K562 (cell line): Measurements from ENCODE around the gene FAM53A. TPM values are rescaled to one million over a fixed set of nuclear protein-coding genes. Genes with fewer than 3 reads are reported as not detected.

Experiments
- BHLHE40 ChIP-seq: IDR thresholded peaks from 2 replicates; pipeline ENCODE4 v1.6.1; 2011; ENCODE audit warnings: low read length, improper control_type of control experiment
- CBX8 ChIP-seq: fragments of 200-600 bp; sonication (generic); IDR thresholded peaks from 2 replicates; pipeline ENCODE4 v1.6.1; 2012; ENCODE audit warnings: borderline replicate concordance, mixed run types, low read depth, mild to moderate bottlenecking, moderate library complexity, mixed read lengths, low read length, control low read depth, inconsistent platforms; ENCODE audit not compliant: poor library complexity, severe bottlenecking; ENCODE audit errors: extremely low read depth
- CC2D1A ChIP-seq: fragments of 450-650 bp; IDR thresholded peaks from 2 replicates; pipeline ENCODE4 v1.6.1; 2017; ENCODE audit warnings: mild to moderate bottlenecking
- CEBPB ChIP-seq: fragments of 450-650 bp; IDR thresholded peaks from 2 replicates; pipeline ENCODE4 v1.6.1; 2016; ENCODE audit warnings: missing genetic modification characterization, missing compliant biosample characterization
- CSDE1 ChIP-seq, 2 experiments: fragments of 450-650 bp; IDR thresholded peaks; 2 replicates each; pipeline ENCODE4 v1.6.1; 2016; ENCODE audit warnings: mild to moderate bottlenecking in 1 of 2
- CTCF ChIP-seq, 3 experiments: IDR thresholded peaks in 2 of 3; conservative IDR thresholded peaks in 1 of 3; 2 replicates each; pipeline ENCODE4 v1.5.1; 2011 to 2012; ENCODE audit warnings: low read length in 3 of 3, mild to moderate bottlenecking in 3 of 3, control low read depth in 2 of 3, improper control_type of control experiment in 1 of 3, inconsistent platforms in 1 of 3, low read depth in 1 of 3, mixed read lengths in 1 of 3, moderate library complexity in 1 of 3; ENCODE audit not compliant: insufficient read depth in 2 of 3
- FOXM1 ChIP-seq, 2 experiments: fragments of 450-650 bp in 1 of 2; sonication (generic) in 1 of 2; formaldehyde crosslinking in 1 of 2; IDR thresholded peaks; 2 replicates each; pipeline versions ENCODE4 v1.6.1 to v1.9.0; 2017 to 2022; ENCODE audit warnings: low read depth in 2 of 2, mild to moderate bottlenecking in 2 of 2, missing genetic modification reagents in 1 of 2, moderate library complexity in 1 of 2
- GABPB2 ChIP-seq: fragments of 250-450 bp; sonication (Bioruptor Pico); conservative IDR thresholded peaks from 2 replicates; pipeline ENCODE4 v1.5.1; 2021; ENCODE audit warnings: mild to moderate bottlenecking
- KDM1A ChIP-seq, 2 experiments: fragments of 450-650 bp; IDR thresholded peaks; 2 replicates each; pipeline ENCODE4 v1.6.1; 2016; ENCODE audit warnings: mild to moderate bottlenecking in 2 of 2
- KLF16 ChIP-seq: IDR thresholded peaks from 2 replicates; pipeline ENCODE4 v1.6.1; 2016; ENCODE audit warnings: antibody characterized with exemption
- MBD2 ChIP-seq: sonication (generic); IDR thresholded peaks from 2 replicates; pipeline ENCODE4 v1.6.1; 2016; ENCODE audit warnings: low read depth, borderline replicate concordance
- NR2C1 ChIP-seq, 2 experiments: fragments of 450-650 bp; IDR thresholded peaks; 2 replicates each; pipeline ENCODE4 v1.6.1; 2017; ENCODE audit warnings: mild to moderate bottlenecking in 2 of 2, antibody characterized with exemption in 1 of 2, inconsistent platforms in 1 of 2, missing compliant biosample characterization in 1 of 2, missing genetic modification characterization in 1 of 2
- POLR2AphosphoS5 ChIP-seq: IDR thresholded peaks from 2 replicates; pipeline ENCODE4 v1.6.1; 2011; ENCODE audit warnings: mild to moderate bottlenecking, low read depth, low read length, moderate library complexity; ENCODE audit not compliant: control insufficient read depth, insufficient read depth
- RNF219 ChIP-seq: fragments of 250-450 bp; sonication (Bioruptor Pico); IDR thresholded peaks from 2 replicates; pipeline ENCODE4 v1.5.0; 2022; ENCODE audit warnings: mild to moderate bottlenecking
- SMARCE1 ChIP-seq: fragments of 450-650 bp; IDR thresholded peaks from 2 replicates; pipeline ENCODE4 v1.7.1; 2016; ENCODE audit warnings: mild to moderate bottlenecking
- SOX6 ChIP-seq: fragments of 450-650 bp; IDR thresholded peaks from 2 replicates; pipeline ENCODE4 v1.6.1; 2014; ENCODE audit warnings: mild to moderate bottlenecking
- TAL1 ChIP-seq: fragments of 450-650 bp; IDR thresholded peaks from 2 replicates; pipeline ENCODE4 v1.6.1; 2016; ENCODE audit warnings: mild to moderate bottlenecking
- TCF3 ChIP-seq: sonication (generic); formaldehyde crosslinking; IDR thresholded peaks from 2 replicates; pipeline ENCODE4 v1.4.0; 2020; ENCODE audit warnings: mild to moderate bottlenecking, missing genetic modification reagents
- TEAD1 ChIP-seq, 2 experiments: fragments of 450-650 bp in 1 of 2; sonication (generic) in 1 of 2; formaldehyde crosslinking; IDR thresholded peaks; 2 replicates each; pipeline versions ENCODE4 v1.4.0 to v1.8.0; 2020 to 2022; ENCODE audit warnings: mild to moderate bottlenecking in 2 of 2, missing genetic modification reagents in 1 of 2
- TEAD4 ChIP-seq, 2 experiments: sonication (generic) in 1 of 2; formaldehyde crosslinking in 1 of 2; IDR thresholded peaks; 2 replicates each; pipeline versions ENCODE4 v1.6.1 to v1.8.0; 2012 to 2022; ENCODE audit warnings: borderline replicate concordance in 1 of 2, inconsistent platforms in 1 of 2, low read length in 1 of 2, mild to moderate bottlenecking in 1 of 2, missing genetic modification reagents in 1 of 2
- TRIM24 ChIP-seq, 2 experiments: fragments of 450-650 bp; IDR thresholded peaks; 2 replicates each; pipeline ENCODE4 v1.6.1; 2016
- XRCC3 ChIP-seq: fragments of 450-650 bp; IDR thresholded peaks from 2 replicates; pipeline ENCODE4 v1.6.1; 2017; ENCODE audit warnings: mild to moderate bottlenecking, moderate library complexity
- ZNF830 ChIP-seq: fragments of 250-450 bp; sonication (Bioruptor Pico); IDR thresholded peaks from 2 replicates; pipeline ENCODE4 v1.5.0; 2021; ENCODE audit warnings: mild to moderate bottlenecking
- polyA plus RNA-seq, 8 experiments: library from polyadenylated mRNA; depleted of rRNA in 4 of 8; stranded (reverse) in 5 of 8; unstranded in 3 of 8; fragments of >200 nt; fragmentation: Nextera tagmentation in 2 of 8; fragmentation: Illumina TruSeq in 1 of 8; extraction: Ambion mirVana in 2 of 8; extraction: Trizol in 1 of 8; gene quantifications; 2 replicates each; pipeline versions ENCODE4 v1.2.1 to v1.2.3, GENCODE V29; 2011 to 2014; ENCODE audit warnings: inconsistent platforms in 1 of 8, missing spikeins in 1 of 8
- total RNA-seq, 7 experiments: library from RNA; depleted of rRNA in 6 of 7; stranded (reverse); fragments of >200 nt in 6 of 7; fragmentation: Illumina TruSeq in 2 of 7; extraction: Trizol in 2 of 7; gene quantifications; 2 replicates each; pipeline versions ENCODE4 v1.2.1 to v1.2.3, GENCODE V29; 2011 to 2021; ENCODE audit warnings: low replicate concordance in 1 of 7
- TF ChIP-seq, protein P1 (sequence below): fragments of 200-800 bp; sonication (Bioruptor generic); IDR thresholded peaks from 2 replicates; pipeline ENCODE4 v1.6.1; 2017; ENCODE audit warnings: missing genetic modification characterization, missing compliant biosample characterization

The FAM53A gene
- total and polyA plus RNA-seq, 9 of the 15 experiments (the other 6 are each of a cell fraction or from before 2014, with no cell fraction given), result 0.53 to 2.7 (median 1.4) TPM; not detected in 2

GRCh38 chr4:1590244-1590643 lies 93.9 kb downstream of the FAM53A start (continued):
- TF ChIP-seq TEAD4 (IDR thresholded peaks at IDR 0.05; ENCODE audit: low read length) (peak; percentile 72), TEAD4 (CRISPR knock-in tag; IDR thresholded peaks at IDR 0.05; ENCODE audit: borderline replicate concordance) (no peak), TAL1 (peak; percentile 74), CEBPB (tag) (no peak), CTCF (IDR thresholded peaks at IDR 0.05 in 2 of 3, conservative IDR thresholded peaks at IDR 0.05 in 1 of 3; ENCODE audit: insufficient read depth in 2 of 3, low read depth in 1 of 3, low read length in 3 of 3) (no peak), XRCC3 (no peak), KLF16 (peak; percentile 26; the same call in 1 of the 2 replicates), MBD2 (peak; percentile 25; the same call in 1 of the 2 replicates), TCF3 (CRISPR knock-in tag) (peak; percentile 92), POLR2AphosphoS5 (peak; percentile 41; the same call in 1 of the 2 replicates), TRIM24 (IDR thresholded peaks at IDR 0.05) (peak; percentile 53 to 61; a peak in 2 of 4 replicates), CBX8 (no peak), TEAD1 (CRISPR knock-in tag; IDR thresholded peaks at IDR 0.05) (0 out of 4 replicates have a peak, but pooled peaks have one; percentile 14 to 26), KDM1A (IDR thresholded peaks at IDR 0.05) (peak; percentile 13 to 17; a peak in 1 of 4 replicates), SMARCE1 (0 out of 2 replicates have a peak, but pooled peaks have one; percentile 30), CC2D1A (no peak), NR2C1 (IDR thresholded peaks at IDR 0.05) (no peak), NR2C1 (tag; IDR thresholded peaks at IDR 0.05) (no peak), ZNF830 (no peak), SOX6 (peak; percentile 68), CSDE1 (IDR thresholded peaks at IDR 0.05) (no peak), FOXM1 (IDR thresholded peaks at IDR 0.05; ENCODE audit: low read depth) (peak; percentile 33; the same call in 1 of the 2 replicates), FOXM1 (CRISPR knock-in tag; IDR thresholded peaks at IDR 0.05; ENCODE audit: low read depth) (no peak), GABPB2 (CRISPR knock-in tag) (no peak), BHLHE40 (peak; percentile 17; the same call in 1 of the 2 replicates), RNF219 (no peak)
- TF ChIP-seq, protein P1, sequence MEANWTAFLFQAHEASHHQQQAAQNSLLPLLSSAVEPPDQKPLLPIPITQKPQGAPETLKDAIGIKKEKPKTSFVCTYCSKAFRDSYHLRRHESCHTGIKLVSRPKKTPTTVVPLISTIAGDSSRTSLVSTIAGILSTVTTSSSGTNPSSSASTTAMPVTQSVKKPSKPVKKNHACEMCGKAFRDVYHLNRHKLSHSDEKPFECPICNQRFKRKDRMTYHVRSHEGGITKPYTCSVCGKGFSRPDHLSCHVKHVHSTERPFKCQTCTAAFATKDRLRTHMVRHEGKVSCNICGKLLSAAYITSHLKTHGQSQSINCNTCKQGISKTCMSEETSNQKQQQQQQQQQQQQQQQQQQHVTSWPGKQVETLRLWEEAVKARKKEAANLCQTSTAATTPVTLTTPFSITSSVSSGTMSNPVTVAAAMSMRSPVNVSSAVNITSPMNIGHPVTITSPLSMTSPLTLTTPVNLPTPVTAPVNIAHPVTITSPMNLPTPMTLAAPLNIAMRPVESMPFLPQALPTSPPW, result peak; percentile 60
